ENCODE data around the gene MNDA. TPM values are rescaled to one million over a fixed set of nuclear protein-coding genes. Genes with fewer than 3 reads are reported as not detected.
"Not testable (repeated sequence)": the region's sequence is repeated elsewhere in the genome, so short reads cannot be mapped to it uniquely, and the experiment has no call there.

Gene MNDA
- total RNA-seq, 2 experiments from 2014 or later = not detected

DNA sequence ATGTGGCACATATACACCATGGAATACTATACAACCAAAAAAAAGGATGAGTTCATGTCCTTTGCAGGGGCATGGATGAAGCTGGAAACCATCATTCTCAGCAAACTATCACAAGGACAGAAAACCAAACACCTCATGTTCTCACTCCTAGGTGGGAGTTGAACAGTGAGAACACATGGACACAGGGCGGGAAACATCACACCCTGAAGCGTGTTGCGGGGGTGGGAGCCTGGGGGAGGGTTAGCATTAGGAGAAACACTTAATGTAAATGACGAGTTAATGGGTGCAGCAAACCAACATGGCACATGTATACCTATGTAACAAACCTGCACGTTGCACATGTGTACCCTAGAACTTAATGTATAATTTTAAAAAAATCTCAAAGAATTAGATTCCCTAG is 39.3 kb downstream of the MNDA start:
- CTCF ChIA-PET; H3K4me1 Mint-ChIP-seq; DNase-seq; H3K4me3 Mint-ChIP-seq; H3K9me3 Mint-ChIP-seq; H3K36me3 Mint-ChIP-seq (ENCODE audit: low read depth); POLR2A ChIA-PET; H3K27ac Mint-ChIP-seq: not testable (repeated sequence)
- peaks cover 11% of the 10 kb centered on the region for H3K27me3 Mint-ChIP-seq

DNA sequence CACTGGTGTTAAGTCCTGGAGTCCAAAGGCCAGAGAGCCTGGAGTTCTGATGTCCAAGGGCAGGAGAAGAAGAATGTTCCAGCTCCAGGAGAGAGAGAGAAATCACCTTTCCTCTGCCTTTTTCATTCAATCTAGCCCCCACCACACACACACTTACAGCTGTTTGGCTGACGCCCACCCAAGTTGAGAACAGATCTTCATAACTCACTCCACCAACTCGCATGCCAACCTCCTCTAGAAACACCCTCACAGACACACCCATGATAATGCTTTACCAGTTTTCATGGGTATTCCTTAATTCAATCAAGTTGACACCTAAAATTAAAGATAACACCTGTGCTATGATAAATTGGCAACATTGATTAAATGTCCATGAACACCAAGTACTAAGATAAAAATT is 42.0 kb downstream of the MNDA start:
- Mint-ChIP-seq H3K27me3 (peaks cover 7% of the 10 kb centered on the region), H3K4me3 (no peak overlapping the region), H3K36me3 (ENCODE audit: low read depth) (no peaks in the 10 kb centered on the region), H3K9me3 (peaks cover 3% of the 10 kb centered on the region), H3K4me1 (no peaks in the 10 kb centered on the region), H3K27ac (no peak overlapping the region)
- ChIA-PET POLR2A (no interaction called here), CTCF (no interaction called here)
- DNase-seq = no peak

DNA sequence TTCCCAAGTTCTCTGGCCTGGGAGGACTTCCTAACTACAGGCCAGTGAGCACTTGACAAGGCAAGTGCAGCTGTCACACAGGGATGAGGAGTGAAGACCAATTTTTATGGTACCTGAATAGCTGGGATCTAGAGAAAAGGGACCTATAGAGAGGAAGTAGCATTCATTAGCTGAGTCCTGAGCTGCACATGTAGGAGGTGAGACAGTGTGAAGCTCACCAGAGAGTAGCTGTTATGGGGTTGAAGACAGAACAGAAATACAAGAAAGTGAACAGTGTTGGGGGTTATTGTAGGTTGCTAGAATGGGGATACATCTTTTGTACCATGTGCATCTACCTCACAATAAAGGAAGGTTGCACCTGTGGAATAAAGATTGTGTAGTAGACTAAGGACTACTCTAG is 62.5 kb downstream of the MNDA start:
- peaks cover 1% of the 10 kb centered on the region for H3K27me3 Mint-ChIP-seq
- H3K4me1 Mint-ChIP-seq = no peaks in the 10 kb centered on the region
- no peak overlapping the region for H3K4me3 Mint-ChIP-seq
- DNase-seq = no peak
- H3K36me3 Mint-ChIP-seq (ENCODE audit: low read depth) = no peaks in the 10 kb centered on the region
- ChIA-PET CTCF (no interaction called here), POLR2A (no interaction called here)
- H3K9me3 Mint-ChIP-seq = no peaks in the 10 kb centered on the region
- H3K27ac Mint-ChIP-seq = no peak overlapping the region

DNA sequence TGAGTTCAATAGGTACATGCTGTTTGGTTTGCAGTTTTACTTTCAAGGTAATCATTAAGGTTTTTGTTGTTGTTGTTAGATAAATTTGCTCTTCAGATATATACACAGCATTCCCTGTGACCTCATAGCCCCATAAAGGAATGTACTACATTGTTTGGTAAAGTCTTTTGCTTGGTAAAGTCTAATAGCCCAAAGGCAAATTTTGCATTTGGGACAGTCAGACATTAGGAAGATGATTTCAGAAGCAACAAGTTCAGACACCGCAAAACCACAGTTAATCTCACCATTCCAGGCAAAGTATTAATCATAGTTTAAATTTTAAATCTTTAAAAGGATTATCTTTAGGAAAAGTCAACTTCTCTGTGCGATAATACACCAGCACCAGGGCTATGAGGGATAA is 67.6 kb downstream of the MNDA start:
- ChIA-PET CTCF (no interaction called here), POLR2A (no interaction called here)
- no peaks in the 10 kb centered on the region for H3K9me3 Mint-ChIP-seq
- no peaks in the 10 kb centered on the region for H3K36me3 Mint-ChIP-seq (ENCODE audit: low read depth)
- H3K27me3 Mint-ChIP-seq = peaks cover 8% of the 10 kb centered on the region
- no peak for DNase-seq
- no peak overlapping the region for H3K27ac Mint-ChIP-seq
- H3K4me1 Mint-ChIP-seq = no peaks in the 10 kb centered on the region
- no peak overlapping the region for H3K4me3 Mint-ChIP-seq

Other genes starting within 250 kb of the MNDA start
- gene OR10Z1, start 226.1 kb upstream of the MNDA start, total RNA-seq = not detected
- not detected for gene SPTA1, start 144.6 kb upstream of the MNDA start, total RNA-seq
- gene OR6K2, start 130.7 kb upstream of the MNDA start, total RNA-seq = not detected
- gene OR6K3, start 110.6 kb upstream of the MNDA start, total RNA-seq = not detected
- gene OR6K6, start 76.6 kb upstream of the MNDA start, total RNA-seq = not detected
- not detected for gene OR6N1, start 59.2 kb upstream of the MNDA start, total RNA-seq
- not detected for gene OR6N2, start 50.1 kb upstream of the MNDA start, total RNA-seq
- 10 to 100 TPM; 18.8 to 25.2 TPM for gene PYHIN1, start 100.2 kb downstream of the MNDA start, total RNA-seq
- gene IFI16, start 178.6 kb downstream of the MNDA start, total RNA-seq = 100 to 1,000 TPM; 300 to 342 TPM
- gene AIM2, start 245.4 kb downstream of the MNDA start, total RNA-seq = 1 to 10 TPM; 4.2 to 5.7 TPM